T-helper 2 cell treated with Interferon-gamma antibody and Interleukin-4, amounts not matched to agents 5 μg/mL and 100 μg/mL, for 36 hours (primary cell): Measurements from ENCODE around the gene PIK3C3.
"Not testable (repeated sequence)": the region's sequence is repeated elsewhere in the genome, so short reads cannot be mapped to it uniquely, and the experiment has no call there.

Experiments
- DNase-seq: peaks from one replicate; pipeline ENCODE4 v3.0.0; 2021; ENCODE audit warnings: low spot score
- H3K27ac Mint-ChIP-seq: one replicate; pipeline ENCODE4 v1.8.0; 2021; ENCODE audit warnings: mild to moderate bottlenecking, mixed read lengths
- H3K27me3 Mint-ChIP-seq: one replicate; pipeline ENCODE4 v1.8.0; 2021; ENCODE audit warnings: low read depth, mixed read lengths
- H3K36me3 Mint-ChIP-seq: one replicate; pipeline ENCODE4 v1.8.0; 2021; ENCODE audit warnings: low read depth, mixed read lengths
- H3K4me1 Mint-ChIP-seq: one replicate; pipeline ENCODE4 v1.8.0; 2021; ENCODE audit warnings: low read depth, mixed read lengths
- H3K4me3 Mint-ChIP-seq: one replicate; pipeline ENCODE4 v1.8.0; 2022; ENCODE audit warnings: mild to moderate bottlenecking, moderate library complexity, mixed read lengths
- H3K9me3 Mint-ChIP-seq: one replicate; pipeline ENCODE4 v1.8.0; 2021; ENCODE audit warnings: mixed read lengths

PIK3C3 gene

DNA sequence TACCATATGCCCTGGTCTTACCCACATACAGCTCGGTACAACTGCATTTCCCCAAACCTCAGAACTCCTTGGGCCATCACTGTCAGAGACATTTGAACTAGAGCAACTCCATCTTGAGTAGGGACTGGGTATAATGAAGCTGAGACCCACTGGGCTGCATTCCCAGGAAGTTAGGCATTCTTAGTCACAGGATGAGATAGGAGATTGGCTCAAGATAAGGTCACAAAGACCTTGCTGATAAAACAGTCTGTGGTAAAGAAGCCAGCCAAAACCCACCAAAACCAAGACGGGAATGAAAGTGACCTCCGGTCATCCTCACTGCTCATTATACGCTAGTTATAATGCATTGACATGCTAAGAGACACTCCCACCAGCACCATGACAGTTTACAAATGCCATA lies 131.3 kb downstream of the PIK3C3 start:
- no peak overlapping the region for H3K4me3 Mint-ChIP-seq
- H3K4me1 Mint-ChIP-seq: peaks cover 17% of the 10 kb centered on the region
- no peaks in the 10 kb centered on the region for H3K27me3 Mint-ChIP-seq
- DNase-seq: no peak
- no peak overlapping the region for H3K27ac Mint-ChIP-seq
- H3K9me3 Mint-ChIP-seq: no peaks in the 10 kb centered on the region
- peaks cover 19% of the 10 kb centered on the region for H3K36me3 Mint-ChIP-seq

DNA sequence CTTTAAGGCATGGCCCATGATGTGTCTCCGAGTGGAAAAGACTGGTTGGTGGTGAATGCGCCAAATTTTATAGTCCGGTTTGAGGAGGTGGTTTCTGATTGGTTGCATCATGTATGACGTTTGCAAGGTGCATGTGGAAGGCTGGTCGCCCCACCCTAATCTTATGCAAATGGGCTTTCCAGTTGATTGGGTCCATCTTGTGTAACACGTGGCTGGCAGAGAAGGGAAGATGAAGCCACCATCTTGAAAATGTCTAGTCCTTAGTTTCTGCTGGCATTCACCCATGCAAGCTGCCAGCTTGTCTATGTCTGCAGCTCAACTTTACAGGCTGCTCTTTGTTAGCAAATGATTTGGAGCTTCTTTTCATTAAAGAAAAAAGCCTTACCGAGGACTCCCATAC lies 132.2 kb downstream of the PIK3C3 start:
- Mint-ChIP-seq H3K4me3 (no peak overlapping the region), H3K27me3 (no peaks in the 10 kb centered on the region), H3K9me3 (no peaks in the 10 kb centered on the region), H3K27ac (no peak overlapping the region), H3K36me3 (peaks cover 17% of the 10 kb centered on the region), H3K4me1 (peaks cover 15% of the 10 kb centered on the region)
- DNase-seq: no peak

DNA sequence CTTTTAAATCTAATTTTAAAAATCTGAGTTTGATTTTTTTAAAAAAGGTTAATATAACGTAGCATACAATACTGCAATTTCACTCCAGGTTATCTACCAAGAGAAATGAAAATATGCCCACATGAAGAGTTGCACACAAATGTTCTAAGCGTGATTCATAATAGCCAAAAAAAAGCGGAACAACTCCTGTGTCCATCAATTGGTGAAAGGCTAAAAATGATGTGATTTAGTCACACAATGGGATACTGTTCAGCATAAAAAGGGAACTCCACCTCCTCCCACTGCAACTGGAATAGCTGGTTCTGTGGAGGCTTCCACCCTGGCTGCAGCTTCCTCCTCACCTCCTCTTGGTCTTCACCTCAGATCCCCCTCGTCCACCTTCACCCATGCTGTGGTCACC lies 132.8 kb downstream of the PIK3C3 start:
- Mint-ChIP-seq H3K36me3 (peaks cover 13% of the 10 kb centered on the region), H3K27me3 (no peaks in the 10 kb centered on the region), H3K27ac (no peak overlapping the region), H3K9me3 (no peaks in the 10 kb centered on the region), H3K4me3 (no peak overlapping the region), H3K4me1 (peaks cover 11% of the 10 kb centered on the region)
- no peak for DNase-seq

DNA sequence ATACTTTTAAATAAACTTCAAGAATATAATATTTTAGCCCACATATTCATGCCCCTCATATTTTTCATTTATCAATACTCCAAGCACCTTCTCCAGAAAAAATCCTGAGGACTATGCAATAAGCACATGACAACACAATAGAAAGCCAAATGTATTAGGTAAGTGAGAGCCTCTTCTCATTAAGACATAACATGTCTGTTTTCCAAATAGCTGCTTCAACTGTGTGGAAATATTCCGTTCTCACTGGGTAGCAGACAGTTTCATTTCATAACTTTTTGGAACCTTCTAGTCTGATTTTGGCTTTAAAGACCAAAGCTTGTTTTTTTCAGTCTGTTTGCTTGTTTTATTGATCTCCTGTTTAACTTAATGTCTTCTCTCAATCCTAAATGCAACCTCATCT lies 137.8 kb downstream of the PIK3C3 start:
- Mint-ChIP-seq H3K9me3 (no peaks in the 10 kb centered on the region), H3K27me3 (peaks cover 10% of the 10 kb centered on the region), H3K27ac (no peak overlapping the region), H3K4me3 (no peak overlapping the region), H3K4me1 (peaks cover 1% of the 10 kb centered on the region), H3K36me3 (peaks cover 2% of the 10 kb centered on the region)
- DNase-seq: no peak

DNA sequence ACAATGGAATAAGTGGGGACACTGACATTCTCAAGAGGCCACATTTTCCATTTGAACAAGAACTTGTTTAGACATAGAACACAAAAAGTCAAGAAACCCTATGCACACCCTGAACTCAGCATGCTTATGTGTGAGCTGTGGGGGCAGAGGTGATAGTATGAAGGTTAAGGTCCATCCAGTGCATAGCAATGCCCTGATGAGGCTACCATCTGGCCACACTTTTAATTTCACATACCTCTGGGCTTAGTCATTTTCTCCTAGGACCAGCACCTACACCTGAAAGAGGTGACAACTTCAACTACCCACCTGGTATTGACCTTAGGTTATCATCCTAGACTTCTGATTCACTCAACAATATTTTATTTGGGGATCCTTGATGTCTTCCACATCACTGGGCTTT lies 139.8 kb downstream of the PIK3C3 start:
- Mint-ChIP-seq H3K4me1 (no peaks in the 10 kb centered on the region), H3K9me3 (no peaks in the 10 kb centered on the region), H3K27me3 (peaks cover 10% of the 10 kb centered on the region), H3K27ac (no peak overlapping the region), H3K36me3 (no peaks in the 10 kb centered on the region), H3K4me3 (no peak overlapping the region)
- no peak for DNase-seq

DNA sequence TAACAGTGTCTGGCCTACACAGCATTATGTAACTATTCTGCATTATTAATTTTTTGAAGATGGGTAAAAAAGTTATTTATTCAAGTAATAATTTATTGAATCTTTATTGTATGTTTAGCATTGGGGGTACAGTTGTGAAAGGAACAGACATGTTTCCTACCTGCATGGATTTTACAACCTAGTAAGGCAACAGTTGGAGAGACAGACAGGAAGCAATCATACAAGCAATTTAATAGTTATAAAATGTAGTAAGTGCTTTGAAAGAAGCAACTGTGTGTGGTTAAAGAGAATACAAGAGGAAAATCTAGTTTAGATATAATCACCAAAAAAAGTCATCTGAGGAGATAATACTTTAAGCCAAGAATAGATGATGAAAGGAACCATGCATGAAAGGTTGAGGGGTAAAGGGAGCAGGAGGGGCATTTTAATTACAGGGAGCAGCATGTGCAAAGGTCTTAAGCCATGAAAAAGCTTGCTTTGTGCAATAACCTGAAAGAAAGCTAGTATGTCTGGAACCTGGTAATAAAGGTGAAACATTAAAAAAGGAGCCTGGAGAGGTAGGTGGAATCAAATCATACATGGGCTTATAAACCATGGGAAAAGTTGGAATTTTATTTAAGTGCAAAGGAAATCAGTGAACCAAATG lies 140.8 kb downstream of the PIK3C3 start:
- Mint-ChIP-seq H3K9me3 (no peaks in the 10 kb centered on the region), H3K27ac (no peak overlapping the region), H3K27me3 (peaks cover 11% of the 10 kb centered on the region), H3K4me3 (no peak overlapping the region), H3K36me3 (no peaks in the 10 kb centered on the region), H3K4me1 (peaks cover 1% of the 10 kb centered on the region)
- no peak for DNase-seq

DNA sequence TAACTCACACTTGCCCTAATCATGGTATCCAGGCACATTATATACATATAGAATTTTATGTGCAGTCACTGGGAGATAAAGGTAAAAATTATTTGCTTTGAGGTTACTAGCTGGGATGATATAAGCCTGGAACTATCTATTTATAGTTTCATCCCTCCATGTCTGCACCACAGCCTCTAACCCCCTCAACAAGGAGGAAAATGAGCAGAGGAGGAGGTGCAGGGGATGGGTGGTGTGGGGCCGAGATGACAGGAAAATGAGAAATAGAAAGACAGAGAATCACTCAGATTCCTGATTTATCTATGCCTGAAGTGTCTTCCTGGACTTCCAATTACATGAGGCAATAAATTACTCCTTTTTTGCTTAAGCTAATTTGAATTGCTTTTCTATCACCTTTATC lies 145.2 kb downstream of the PIK3C3 start:
- peaks cover 5% of the 10 kb centered on the region for H3K4me1 Mint-ChIP-seq
- H3K27ac Mint-ChIP-seq: no peak overlapping the region
- H3K9me3 Mint-ChIP-seq: no peaks in the 10 kb centered on the region
- H3K27me3 Mint-ChIP-seq: peaks cover 15% of the 10 kb centered on the region
- no peak overlapping the region for H3K4me3 Mint-ChIP-seq
- no peak for DNase-seq
- no peaks in the 10 kb centered on the region for H3K36me3 Mint-ChIP-seq

DNA sequence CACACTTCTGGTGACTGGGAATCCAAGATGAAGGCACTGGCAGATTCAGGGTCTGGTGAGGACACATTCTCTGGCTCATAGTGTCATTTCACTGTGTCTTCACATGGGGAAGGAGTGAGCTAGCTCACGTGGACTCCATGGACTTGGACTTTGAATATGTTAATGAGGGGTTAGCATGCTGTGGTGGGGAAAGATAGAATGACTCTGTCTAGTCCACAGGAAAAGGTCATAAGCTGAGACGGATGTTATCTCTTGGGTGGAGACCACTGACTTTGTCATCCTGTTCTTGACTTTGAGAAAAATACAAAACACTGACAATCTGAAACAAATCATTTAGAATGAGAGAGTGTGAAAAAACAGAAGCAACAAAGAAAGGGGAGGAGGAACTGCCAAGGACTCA lies 145.9 kb downstream of the PIK3C3 start:
- Mint-ChIP-seq H3K27me3 (peaks cover 12% of the 10 kb centered on the region), H3K27ac (no peak overlapping the region), H3K36me3 (no peaks in the 10 kb centered on the region), H3K4me1 (peaks cover 5% of the 10 kb centered on the region), H3K9me3 (no peaks in the 10 kb centered on the region), H3K4me3 (no peak overlapping the region)
- no peak for DNase-seq

DNA sequence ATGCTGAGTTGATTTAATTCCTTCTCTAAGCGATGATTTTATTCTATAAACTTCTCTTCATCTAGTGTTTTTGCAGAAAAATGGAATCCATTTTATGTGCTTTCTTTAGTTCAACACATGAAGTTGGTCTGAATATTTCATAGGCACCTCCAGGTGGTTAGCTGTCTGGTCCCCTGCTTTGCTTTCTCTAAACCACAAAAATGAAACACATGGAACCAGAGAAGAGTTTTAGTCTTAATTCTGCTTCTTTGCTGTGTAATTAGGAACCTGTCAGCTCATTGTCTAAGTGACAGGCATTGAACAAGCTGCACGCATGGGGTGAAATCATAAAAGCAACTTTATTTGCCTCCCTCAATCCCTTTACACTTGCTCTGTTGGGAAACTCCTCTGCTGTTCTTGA lies 150.4 kb downstream of the PIK3C3 start:
- Mint-ChIP-seq H3K27me3 (peaks cover 8% of the 10 kb centered on the region), H3K36me3 (no peaks in the 10 kb centered on the region), H3K9me3 (no peaks in the 10 kb centered on the region), H3K4me3 (no peak overlapping the region), H3K4me1 (peaks cover 5% of the 10 kb centered on the region), H3K27ac (no peak overlapping the region)
- DNase-seq: no peak

DNA sequence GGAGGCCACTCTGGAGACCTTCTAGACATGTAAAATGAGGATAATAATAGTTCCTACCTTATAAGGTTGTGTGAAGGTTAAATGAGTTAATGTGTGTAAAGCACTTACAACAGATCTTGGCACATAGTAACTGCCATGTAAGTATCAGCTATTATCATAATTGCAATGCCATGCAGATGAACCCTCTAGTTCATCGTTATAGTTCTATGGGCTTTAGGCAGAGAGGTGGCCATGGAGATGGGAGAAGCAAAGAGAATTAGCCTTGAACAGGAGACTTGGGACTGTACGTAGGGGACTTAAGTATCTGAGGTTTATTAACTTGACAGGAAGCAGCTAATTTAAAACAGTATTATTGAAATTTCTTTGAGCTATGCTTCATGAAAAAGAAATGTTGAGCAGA lies 151.8 kb downstream of the PIK3C3 start:
- Mint-ChIP-seq H3K27me3 (peaks cover 4% of the 10 kb centered on the region), H3K4me3 (no peak overlapping the region), H3K4me1 (no peaks in the 10 kb centered on the region), H3K27ac (no peak overlapping the region), H3K36me3 (no peaks in the 10 kb centered on the region), H3K9me3 (no peaks in the 10 kb centered on the region)
- no peak for DNase-seq

DNA sequence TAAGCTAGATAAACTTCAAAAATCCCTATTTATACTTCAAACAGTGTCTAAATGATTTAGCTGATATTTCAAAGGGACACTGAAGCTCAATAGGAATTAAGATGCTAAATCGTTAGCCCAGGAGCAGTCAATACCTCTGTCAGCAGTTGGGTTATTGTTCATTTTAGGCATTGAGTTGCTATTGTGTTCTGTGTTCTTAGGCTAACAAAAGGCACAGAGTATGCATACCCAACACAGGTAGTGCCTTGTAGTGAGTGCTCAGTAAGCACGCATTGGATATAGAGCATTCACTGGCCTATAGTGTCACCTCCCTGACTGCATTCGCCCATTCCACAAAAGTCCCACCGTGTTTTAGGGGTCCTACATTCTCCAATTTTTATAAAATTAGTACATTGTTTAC lies 152.3 kb downstream of the PIK3C3 start:
- Mint-ChIP-seq H3K27me3 (peaks cover 4% of the 10 kb centered on the region), H3K4me1 (no peaks in the 10 kb centered on the region), H3K27ac (no peak overlapping the region), H3K36me3 (no peaks in the 10 kb centered on the region), H3K4me3 (no peak overlapping the region), H3K9me3 (no peaks in the 10 kb centered on the region)
- no peak for DNase-seq

DNA sequence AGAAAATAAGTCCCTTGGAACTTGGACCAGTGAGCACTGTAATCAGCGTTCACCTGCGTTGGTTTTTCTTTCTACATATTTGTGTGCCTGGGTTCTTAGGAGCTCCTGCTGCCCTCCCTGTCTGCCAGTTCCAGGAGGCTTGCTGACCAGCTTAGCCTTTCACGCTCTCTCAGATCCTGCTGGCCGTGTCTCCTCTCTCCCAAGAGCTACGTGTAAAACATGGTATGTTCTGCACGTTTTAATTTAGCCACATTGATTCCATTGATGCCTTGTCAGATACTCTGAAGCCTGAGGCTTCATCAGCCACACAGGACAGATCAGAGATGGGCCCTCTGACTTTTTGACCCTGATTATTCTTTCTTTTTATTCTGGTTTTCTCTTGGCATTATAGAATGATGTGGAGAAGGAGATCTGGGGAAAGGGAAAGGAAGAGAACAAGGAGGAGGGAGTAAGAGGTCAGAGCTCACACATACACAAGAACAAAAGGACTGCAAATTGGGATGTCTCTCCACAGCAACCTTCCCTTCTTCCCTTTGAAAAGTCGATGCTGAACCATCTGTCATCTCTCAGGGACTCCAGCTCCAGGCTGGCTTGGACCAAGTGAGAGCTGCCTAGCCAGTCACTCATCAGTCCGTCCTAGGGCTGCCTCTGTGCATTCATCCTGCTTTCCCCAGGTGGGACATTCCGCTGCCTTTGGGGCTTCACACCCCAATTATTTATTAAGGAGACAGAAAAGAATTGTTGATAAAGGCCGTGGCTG lies 152.8 kb downstream of the PIK3C3 start:
- H3K4me1 Mint-ChIP-seq: no peaks in the 10 kb centered on the region
- H3K27ac Mint-ChIP-seq: no peak overlapping the region
- no peaks in the 10 kb centered on the region for H3K36me3 Mint-ChIP-seq
- no peak overlapping the region for H3K4me3 Mint-ChIP-seq
- H3K27me3 Mint-ChIP-seq: peaks cover 4% of the 10 kb centered on the region
- no peaks in the 10 kb centered on the region for H3K9me3 Mint-ChIP-seq
- DNase-seq: no peak

DNA sequence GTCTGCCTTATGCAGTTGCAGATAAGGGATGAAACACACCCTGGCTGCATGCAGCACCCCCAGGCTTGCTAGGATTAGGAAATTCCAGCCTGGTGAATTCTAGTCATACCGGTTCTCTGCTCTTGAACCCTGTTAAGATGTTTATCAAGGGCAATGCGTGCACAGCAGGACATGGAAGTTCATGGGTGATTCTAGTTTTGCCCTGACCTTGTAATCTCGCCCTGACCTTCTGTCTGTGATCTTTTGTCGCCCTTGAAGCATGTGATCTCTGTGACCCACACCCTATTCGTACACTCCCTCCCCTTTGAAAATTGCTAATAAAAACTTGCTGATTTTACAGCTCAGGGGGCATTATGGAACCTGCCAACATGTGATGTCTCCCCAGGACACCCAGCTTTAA lies 157.1 kb downstream of the PIK3C3 start:
- not testable (repeated sequence) for H3K4me3 Mint-ChIP-seq, H3K27me3 Mint-ChIP-seq, H3K9me3 Mint-ChIP-seq, DNase-seq, H3K27ac Mint-ChIP-seq, H3K36me3 Mint-ChIP-seq
- peaks cover 10% of the 10 kb centered on the region for H3K4me1 Mint-ChIP-seq

DNA sequence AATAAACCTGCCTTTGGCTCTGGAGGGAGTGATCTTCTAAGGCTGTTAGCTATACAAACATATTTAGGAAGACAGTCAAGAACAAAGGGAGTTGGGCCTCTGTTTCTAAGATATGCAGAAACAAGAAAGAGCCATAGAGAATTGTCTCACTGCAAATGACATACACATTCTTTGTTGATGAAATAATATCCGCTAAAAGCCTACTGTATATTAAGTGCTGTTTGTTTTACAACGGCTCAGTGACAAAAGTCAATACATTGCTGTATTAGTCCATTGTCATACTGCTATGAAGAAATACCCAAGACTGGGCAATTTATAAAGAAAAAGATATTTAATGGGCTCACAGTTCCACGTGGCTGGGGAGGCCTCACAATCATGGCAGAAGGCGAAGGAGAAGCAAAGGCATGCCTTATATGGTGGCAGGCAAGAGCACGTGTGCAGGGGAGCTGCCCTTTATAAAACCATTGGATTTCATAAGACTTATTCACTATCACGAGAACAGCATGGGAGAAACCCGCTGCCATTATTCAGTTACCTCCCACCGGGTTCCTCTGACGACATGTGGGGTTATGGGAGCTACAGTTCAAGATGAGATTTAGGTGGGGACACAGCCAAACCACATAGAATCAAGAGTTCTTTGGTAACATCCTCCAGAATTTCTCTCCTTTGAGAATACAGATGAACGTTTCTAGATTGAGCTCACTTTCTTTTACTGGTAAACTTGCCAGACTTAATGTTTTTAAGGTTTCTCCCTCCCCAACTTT lies 157.8 kb downstream of the PIK3C3 start:
- no peaks in the 10 kb centered on the region for H3K36me3 Mint-ChIP-seq
- no peak for DNase-seq
- H3K4me1 Mint-ChIP-seq: peaks cover 10% of the 10 kb centered on the region
- peaks cover 4% of the 10 kb centered on the region for H3K27me3 Mint-ChIP-seq
- no peak overlapping the region for H3K27ac Mint-ChIP-seq
- no peak overlapping the region for H3K4me3 Mint-ChIP-seq
- H3K9me3 Mint-ChIP-seq: no peaks in the 10 kb centered on the region
